NCI-H2196 (cell line): ENCODE data around the gene FOXR1.
"Not testable (repeated sequence)": the region's sequence is repeated elsewhere in the genome, so short reads cannot be mapped to it uniquely, and the experiment has no call there.

Source experiments
- DNase-seq: peaks from one replicate; lab custom pipeline; 2025; ENCODE audit not compliant: unreplicated experiment; lab: John Stamatoyannopoulos, UW

FOXR1 gene

DNA sequence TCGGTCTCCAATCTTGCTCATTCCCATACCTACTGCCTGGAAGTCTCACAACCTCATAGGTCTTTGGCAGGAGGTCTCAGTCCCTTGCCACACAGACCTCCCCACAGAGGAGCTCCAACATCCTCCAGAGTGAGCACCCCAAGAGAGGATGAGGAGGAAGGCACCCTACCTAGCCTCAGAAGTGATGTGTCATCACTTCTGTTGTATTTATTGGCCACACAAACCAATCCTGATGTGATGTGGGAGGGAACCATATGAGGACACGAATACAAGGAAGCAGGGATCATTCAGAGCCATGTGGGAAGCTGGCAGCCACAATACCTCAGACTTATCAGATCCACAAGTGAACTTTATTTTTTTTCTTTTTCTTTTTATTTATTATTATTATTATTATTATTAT is 24.5 kb upstream of the FOXR1 start:
- DNase-seq = no peak

DNA sequence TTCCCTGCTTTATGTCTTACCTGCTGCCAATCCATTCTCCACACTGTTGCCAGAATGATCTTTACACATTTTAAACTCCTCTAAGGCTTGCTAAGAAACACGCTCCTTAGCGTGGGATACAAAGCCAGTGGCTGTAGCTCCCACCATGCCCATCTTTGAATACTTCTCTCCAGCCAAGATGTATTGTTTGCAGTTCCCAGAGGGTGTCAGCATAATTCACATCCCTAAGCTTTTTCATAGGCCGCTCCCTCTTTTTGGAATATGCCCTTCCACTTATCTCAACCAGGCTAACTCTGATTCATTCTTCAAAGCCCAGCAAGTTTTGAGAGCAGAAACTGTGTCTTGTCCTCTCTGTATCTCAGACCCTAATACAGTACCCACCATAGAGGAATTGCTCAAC is 23.6 kb upstream of the FOXR1 start:
- no peak for DNase-seq

DNA sequence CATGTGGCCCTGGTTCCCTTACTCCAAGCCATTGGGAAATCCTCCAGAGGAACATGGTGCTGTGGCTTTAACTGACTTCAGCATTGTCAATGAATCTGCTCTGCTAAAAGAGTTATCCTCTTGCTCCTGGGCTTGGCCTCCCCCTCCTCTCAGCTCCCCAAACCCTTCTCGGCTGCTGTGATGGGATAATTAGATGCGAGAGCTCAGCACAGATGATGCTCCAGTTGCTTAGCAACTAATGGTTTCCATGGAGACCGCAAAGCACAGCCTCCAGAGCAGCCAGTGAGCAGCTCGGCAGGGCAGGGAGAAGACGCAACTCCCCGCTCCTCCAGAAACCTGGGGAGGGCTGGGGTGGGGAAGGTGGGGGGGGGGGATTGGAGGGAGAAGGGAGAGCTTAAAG is 18.3 kb upstream of the FOXR1 start:
- peak; percentile 81 for DNase-seq

DNA sequence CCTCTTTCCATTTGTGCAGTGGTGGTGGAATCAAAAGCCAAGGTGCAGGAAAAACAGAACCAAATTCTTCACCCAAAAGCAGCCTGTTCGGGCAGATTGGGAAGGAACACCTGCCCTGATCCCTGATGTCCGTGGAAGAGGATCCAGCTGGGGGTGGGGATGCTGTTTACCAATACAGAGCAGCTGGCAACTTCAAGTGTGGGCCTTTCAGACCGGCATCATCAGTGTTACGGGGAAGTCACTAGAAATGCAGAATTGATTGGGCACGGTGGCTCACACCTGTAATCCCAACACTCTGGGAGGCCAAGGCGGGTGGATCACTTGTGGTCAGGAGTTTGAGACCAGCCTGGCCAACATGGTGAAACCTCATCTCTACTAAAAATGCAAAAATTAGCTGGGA is 17.6 kb upstream of the FOXR1 start:
- DNase-seq = peak; percentile 9

DNA sequence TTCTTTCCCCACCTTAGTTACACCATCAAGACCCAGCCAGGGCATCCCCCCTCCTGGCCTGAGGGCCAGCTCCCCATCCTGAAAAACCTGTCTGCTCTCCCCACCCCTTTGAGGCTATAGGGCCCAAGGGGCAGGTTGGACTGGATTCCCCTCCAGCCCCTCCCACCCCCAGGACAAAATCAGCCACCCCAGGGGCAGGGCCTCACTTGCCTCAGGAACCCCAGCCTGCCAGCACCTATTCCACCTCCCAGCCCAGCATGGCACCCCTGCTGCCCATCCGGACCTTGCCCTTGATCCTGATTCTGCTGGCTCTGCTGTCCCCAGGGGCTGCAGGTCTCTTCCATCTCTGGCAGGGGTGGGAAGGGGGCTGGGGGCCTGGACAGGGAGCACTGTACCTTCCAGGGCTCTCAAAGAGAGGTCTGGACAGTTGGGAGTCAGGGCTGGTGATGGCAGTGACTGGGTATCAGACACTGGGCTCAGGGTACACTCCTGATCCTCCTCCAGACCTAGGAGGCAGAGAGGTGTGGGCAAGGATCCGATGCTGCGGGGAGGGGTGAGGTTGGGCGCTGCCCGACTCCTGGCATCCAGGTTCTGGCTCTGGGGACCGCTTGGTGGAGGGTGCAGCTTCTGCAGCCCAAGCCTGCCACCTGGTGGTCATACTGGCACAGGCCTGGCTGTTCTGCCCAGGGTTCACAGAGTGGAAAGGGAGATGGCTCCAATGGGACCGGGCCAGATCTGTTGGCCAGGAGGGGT is 15.3 kb upstream of the FOXR1 start, which contains the start of gene UPK2:
Gene UPK2, plus strand, starts transcription at position 205 of the 753 bp plus-strand sequence. Its CDS starts 53 bp downstream, at position 258.
- DNase-seq = peak; percentile 90

DNA sequence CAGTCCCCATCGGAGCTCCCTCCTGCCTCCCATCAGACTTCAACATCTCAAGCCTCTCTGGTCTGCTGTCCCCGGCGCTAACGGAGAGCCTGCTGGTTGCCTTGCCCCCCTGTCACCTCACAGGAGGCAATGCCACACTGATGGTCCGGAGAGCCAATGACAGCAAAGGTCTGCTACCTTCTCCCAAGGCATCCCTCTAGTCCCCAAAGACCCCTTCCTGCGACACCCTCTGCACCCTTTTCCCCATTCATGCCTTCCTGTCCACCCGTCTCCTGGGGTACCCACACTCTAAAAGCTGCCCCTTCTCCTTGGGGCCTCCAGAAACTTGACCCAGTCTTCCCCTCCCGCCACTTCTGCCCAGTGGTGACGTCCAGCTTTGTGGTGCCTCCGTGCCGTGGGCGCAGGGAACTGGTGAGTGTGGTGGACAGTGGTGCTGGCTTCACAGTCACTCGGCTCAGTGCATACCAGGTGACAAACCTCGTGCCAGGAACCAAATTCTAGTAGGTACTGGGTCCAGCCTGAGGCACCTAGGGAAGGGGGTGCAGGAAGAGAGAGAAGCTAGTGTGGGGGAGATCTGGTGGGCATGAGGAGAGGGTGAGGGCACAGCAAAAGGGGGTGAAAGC is 14.6 kb upstream of the FOXR1 start:
- DNase-seq = no peak

DNA sequence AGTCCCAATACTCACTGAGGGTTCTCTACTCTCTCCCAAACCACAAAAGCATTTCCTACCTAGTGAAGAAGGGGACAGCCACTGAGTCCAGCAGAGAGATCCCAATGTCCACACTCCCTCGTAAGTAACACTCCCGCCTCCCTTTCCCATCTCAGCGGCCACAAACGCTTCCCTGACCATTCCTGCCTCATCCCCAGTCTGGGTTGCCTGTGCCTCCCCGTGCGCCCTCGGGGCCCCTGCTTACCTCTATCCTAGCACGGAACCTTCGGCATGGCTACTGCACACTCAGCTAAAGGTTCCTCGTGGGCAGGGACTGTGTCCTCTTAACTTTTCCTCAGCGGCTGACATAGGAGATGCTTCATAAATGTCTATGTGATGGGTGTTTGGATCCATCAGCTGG is 14.0 kb upstream of the FOXR1 start:
- no peak for DNase-seq

DNA sequence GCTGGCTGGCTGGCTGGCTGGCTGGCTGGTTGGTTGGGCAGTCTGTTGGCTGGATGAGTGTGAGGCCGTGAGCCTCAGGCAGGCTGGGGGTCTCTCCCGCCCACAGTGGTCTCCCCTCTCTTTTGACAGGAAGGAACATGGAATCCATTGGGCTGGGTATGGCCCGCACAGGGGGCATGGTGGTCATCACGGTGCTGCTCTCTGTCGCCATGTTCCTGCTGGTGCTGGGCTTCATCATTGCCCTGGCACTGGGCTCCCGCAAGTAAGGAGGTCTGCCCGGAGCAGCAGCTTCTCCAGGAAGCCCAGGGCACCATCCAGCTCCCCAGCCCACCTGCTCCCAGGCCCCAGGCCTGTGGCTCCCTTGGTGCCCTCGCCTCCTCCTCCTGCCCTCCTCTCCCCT is 13.6 kb upstream of the FOXR1 start:
- DNase-seq = no peak

DNA sequence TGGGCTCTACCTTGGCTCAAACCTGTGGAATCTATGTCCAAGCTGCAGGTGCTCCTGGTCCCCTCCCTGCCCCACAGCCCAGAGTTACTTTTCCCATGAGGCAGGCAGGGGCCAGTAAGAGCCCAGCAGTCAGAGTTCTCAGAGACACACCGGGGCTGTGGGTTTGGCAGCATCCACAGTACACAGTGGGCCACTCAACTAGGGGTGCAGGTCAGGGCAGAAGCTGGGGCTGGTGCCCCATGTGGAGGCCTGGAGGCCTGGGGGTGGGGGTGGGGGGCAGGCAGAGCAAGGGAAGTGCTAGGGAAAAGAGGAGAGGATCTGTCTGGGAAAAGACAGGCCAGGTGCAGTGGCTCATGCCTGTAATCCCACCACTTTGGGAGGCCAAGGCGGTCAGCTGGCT is 13.0 kb upstream of the FOXR1 start:
- DNase-seq = no peak

DNA sequence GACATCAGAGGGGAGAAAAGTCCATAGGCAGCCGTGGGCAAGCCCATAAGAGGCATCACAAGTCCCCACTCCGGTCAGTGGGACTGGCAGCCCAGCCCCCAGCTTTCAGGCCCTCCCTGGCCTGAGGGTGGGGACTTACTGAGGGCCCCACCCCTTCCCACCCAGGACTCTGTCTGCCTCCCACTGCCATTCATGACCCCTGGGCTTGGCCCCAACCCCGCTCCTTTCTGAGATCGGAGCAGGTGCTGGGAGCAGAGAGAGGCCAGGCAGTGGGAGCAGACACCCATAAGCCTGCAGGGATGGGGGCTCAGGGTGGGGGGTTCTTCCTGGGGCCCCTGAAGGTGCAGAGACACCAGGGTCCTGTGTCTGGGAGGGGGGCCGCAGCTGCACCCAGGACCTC is 10.4 kb upstream of the FOXR1 start:
- DNase-seq = no peak

DNA sequence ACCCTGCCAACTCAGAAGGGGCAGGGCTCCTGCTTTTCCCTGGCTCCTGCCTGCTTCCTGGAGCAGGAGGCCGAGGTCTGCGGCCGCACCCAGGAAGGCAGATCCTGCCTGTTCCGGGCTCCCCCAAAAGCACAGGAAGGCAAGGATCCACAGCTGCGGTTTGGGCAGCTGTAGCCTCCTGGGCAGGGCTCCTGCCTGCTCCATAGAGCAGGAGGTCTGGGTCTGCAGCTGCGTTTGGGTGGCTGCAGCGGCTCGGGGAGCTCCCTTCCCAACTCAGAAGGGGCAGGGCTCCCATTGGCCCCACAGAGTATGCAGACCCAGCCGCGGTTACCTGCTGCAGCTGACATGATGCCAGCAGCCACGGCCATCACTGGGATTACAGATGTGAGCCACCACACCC is 10.0 kb upstream of the FOXR1 start:
- DNase-seq = no peak

DNA sequence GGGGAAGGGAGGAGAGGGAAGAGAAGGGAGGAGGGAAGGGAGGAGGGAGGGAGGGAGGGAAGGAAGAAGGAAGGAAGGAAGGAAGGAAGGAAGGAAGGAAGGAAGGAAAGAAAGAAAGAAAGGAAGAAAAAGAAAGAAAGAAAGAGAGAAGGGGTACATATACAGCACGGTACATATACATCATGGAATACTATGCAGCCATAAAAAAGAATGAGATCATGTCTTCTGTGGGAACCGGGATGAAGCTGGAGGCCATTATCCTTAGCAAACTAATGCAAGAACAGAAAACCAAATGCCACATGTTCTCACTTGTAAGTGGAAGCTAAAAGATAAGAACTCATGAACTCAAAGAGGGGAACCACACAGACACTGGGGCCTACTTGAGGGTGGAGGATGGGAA is 2.1 kb upstream of the FOXR1 start:
- DNase-seq = not testable (repeated sequence)

DNA sequence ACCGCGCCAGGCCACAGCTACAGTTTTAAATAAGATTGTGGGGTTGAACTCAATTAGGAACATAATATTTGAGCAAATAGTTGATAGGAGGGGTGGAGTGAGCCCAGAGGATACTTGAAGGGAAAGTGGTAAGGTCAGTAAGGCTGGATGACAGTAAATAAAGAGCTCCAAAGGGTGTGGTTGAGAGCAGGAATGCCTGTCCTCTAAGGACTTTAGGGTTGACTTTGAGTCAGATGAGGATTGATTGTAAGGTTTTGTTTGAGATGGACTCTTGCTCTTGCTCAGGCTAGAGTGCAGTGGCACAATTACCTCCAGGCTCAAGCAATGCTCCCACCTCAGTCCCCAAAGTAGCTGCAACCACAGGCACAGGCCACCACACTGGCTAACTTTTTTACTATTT is 2.4 kb downstream of the FOXR1 start:
- no peak for DNase-seq

DNA sequence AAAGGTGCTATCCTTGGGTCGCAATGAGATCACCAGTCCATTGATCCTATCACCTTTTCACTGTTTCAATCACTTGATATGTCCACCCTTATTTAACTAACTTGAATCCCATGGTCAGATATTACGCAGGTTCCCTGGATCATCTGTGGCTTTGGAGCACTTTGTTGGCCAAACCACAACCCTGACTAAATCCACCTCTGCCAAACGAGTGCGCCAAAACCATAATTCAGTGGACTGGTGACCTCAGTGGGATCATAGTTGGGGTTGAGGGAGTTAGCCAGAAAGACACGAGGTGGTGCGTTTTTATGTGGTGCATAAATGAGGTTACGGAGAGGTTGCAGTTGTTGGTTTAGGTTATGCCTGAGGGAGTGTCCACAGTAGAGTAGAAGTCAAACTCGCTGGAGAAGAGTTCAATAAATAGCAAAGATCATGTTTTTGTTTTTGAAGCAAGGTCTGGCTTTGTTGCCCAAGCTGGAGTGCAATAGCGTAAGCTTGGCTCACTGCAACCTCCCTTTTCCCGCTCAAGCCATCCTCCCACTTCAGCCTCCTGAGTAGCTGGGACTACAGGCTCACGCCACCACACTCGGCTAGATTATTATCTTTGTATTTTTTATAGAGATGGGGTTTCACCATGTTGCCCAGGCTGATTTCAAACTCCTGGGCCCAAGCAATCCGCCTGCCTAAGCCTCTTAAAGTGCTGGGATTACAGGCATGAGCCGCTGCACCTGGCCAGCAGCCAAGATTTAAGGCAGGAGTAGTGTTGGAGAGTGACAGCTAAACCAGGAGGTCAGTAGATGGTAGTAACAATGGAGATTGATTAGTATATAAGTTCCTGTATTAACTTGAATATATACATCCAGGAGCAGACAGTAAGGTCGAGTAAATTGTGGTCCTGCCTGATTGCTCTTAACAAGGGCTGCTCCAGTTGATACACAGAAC is 4.5 kb downstream of the FOXR1 start:
- peak; percentile 10 for DNase-seq

DNA sequence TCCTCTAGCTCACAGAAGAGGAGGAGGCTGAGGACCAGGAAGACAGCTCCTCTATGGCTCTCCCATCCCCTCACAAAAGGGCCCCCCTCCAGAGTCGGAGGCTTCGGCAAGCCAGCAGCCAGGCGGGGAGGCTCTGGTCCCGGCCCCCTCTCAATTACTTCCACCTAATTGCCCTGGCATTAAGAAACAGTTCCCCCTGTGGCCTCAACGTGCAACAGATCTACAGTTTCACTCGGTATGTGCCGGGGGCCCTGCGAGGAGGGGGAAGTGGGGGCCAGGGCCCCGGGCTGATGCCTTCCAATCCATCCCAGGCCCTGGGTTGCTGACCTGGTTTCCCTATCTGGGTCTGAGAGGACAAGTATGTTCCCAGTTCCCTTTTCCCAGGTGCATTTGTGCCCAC is 7.9 kb downstream of the FOXR1 start:
- no peak for DNase-seq

DNA sequence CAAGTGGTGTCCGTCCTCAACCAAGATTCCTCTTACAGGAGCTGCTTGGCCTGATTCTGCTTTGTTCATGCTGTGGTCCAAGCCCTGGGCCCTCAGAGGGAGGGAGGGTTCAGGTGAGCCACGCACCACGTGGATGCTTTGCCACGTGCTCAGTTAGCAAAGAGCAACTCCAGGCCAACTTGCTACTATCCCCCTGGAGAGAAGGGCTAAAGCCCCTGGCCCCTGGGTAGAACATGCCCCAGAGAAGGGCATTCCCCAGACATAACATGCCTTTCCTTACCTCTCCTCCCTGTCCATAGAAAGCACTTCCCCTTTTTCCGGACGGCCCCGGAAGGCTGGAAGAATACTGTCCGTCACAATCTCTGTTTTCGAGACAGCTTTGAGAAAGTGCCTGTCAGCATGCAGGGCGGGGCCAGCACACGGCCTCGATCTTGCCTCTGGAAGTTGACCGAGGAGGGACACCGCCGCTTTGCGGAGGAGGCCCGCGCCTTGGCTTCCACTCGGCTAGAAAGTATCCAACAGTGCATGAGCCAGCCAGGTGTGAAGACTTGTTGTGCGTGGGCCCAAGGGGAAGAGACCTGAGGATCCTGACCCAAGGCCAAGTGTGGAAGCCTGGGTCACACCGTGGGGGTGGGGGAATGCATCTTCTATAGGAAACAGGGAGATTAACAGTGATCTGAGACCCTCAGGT is 8.8 kb downstream of the FOXR1 start:
- no peak for DNase-seq

DNA sequence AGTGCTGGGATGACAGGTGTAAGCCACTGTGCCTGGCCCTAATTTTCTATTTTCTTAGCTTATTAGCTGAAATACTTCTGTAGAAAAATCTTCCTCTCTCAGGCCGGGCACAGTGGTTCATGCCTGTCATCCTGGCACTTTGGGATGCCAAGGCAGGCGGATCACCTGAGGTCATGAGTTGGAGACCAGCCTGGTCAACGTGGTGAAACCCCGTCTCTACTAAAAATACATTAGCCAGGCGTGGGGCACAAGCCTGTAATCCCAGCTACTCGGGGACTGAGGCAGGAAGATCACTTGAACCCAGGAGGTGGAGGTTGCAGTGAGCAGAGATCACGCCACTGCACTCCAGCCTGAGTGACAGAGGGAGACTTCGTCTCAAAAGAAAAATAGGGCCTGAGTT is 12.8 kb downstream of the FOXR1 start:
- not testable (repeated sequence) for DNase-seq

DNA sequence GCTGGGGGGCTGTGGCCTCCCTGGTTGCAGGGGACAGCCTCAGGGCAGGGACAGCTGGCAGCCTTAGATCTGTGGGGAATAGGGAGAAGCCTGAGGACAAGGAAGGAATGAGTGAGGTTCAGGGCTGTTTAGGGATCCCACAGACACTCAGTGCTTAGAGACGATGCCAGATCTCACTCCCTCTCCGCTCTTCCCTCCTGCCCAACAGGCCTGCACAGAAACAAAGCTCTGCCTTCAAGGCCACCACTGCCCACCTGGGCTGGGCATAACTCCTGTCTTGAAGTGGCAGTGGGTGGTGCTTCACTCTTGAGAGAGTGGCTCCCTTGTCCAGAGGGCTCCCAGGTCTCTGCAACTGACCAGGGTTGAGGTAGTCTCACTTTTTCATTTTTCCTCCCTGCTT is 13.3 kb downstream of the FOXR1 start:
- DNase-seq = no peak

DNA sequence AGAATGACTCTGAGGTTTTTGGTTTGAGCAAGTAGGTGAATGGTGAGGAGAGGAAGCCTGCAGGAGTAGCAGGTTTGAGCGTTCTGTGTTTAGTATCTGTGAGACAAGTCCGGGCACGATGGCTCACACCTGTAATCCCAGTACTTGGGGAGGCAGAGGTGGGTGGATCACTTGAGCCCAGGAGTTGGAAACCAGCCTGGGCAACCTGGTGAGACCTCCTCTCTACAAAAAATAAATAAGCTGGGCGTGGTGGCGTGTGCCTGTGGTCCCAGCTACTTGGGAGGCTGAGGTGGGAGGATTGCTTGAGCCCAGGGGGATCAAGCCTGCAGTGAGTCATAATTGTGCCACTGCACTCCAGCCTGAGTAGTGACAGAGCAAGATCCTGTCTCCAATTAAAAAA is 16.7 kb downstream of the FOXR1 start:
- DNase-seq = peak; percentile 60

DNA sequence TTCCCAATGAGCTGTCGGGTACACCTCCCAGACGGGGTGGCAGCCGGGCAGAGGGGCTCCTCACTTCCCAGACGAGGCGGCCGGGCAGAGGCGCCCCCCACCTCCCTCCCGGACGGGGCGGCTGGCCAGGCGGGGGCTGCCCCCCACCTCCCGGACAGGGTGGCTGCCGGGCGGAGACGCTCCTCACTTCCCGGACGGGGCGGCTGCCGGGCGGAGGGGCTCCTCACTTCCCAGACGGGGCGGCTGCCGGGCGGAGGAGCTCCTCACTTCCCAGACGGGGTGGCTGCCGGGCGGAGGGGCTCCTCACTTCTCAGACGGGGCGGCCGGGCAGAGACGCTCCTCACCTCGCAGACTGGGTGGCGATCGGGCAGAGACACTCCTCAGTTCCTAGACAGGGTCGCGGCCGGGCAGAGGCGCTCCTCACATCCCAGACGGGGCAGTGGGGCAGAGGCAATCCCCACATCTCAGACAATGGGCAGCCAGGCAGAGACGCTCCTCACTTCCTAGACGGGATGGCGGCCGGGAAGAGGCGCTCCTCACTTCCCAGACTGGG is 20.0 kb downstream of the FOXR1 start:
- not testable (repeated sequence) for DNase-seq
